ENCODE measurements around the gene HECTD4. TPM values are rescaled to one million over a fixed set of nuclear protein-coding genes. Genes with fewer than 3 reads are reported as not detected.

Gene HECTD4
- total RNA-seq, 2 experiments from 2014 or later, result 34.5 to 62.4 TPM

GRCh38 chr12:112375105-112375504 is 7.1 kb downstream of the HECTD4 start:
- ChIA-PET CTCF (ENCODE audit: unreplicated experiment) (interaction anchor here (0.6 kb wide), 1 partner anchor 886 kb away, joined by 3 read pairs; no protein-coding TSS in a partner anchor), POLR2A (interaction anchor here (0.7 kb wide), 1 partner anchor 100 kb away, joined by 3 read pairs; no protein-coding TSS in a partner anchor)
- DNase-seq (ENCODE audit: low spot score), result no peak
- H3K27ac ChIP-seq (ENCODE audit: low read depth, low read length, poor library complexity, severe bottlenecking), result no peak overlapping the region
- peaks cover 59% of the 10 kb centered on the region for H3K79me2 ChIP-seq (ENCODE audit: insufficient read depth, low read depth, low read length)
- H3K9me2 ChIP-seq (ENCODE audit: insufficient read depth, low read length), result no peaks in the 10 kb centered on the region
- no peak overlapping the region for H3K4me2 ChIP-seq (ENCODE audit: low read length)
- no peaks in the 10 kb centered on the region for H3K9me3 ChIP-seq (ENCODE audit: low read length)
- no peaks in the 10 kb centered on the region; the same call in 1 of the 2 replicates for H4K20me1 ChIP-seq (ENCODE audit: insufficient read depth, low read length)
- no peak overlapping the region for H3K4me3 ChIP-seq (ENCODE audit: low read depth, low read length, poor library complexity, severe bottlenecking)
- peaks cover 5% of the 10 kb centered on the region for H3K4me1 ChIP-seq (ENCODE audit: insufficient read depth, low read length, poor library complexity, severe bottlenecking)
- TF ChIP-seq EZH2phosphoT487 (IDR thresholded peaks at IDR 0.05; ENCODE audit: borderline replicate concordance, low read depth, low read length), result no peak
- no peaks in the 10 kb centered on the region; the same call in 1 of the 2 replicates for H3K36me3 ChIP-seq (ENCODE audit: insufficient read depth, low read length)
- BruUV-seq (replicated peaks), result TSS peak; percentile 3
- H2AFZ ChIP-seq (ENCODE audit: low read length), result no peak overlapping the region
- intact Hi-C loops (cut with micrococcal nuclease; ENCODE audit: unreplicated experiment), result no loop called here

- intact Hi-C loops (cut with micrococcal nuclease; ENCODE audit: unreplicated experiment), result no loop called here
- Histone ChIP-seq H3K9me2 (ENCODE audit: insufficient read depth, low read length) (no peaks in the 10 kb centered on the region), H3K79me2 (ENCODE audit: insufficient read depth, low read depth, low read length) (peaks cover 57% of the 10 kb centered on the region), H2AFZ (ENCODE audit: low read length) (no peak overlapping the region), H3K36me3 (ENCODE audit: insufficient read depth, low read length) (no peaks in the 10 kb centered on the region; the same call in 1 of the 2 replicates), H3K27ac (ENCODE audit: low read depth, low read length, poor library complexity, severe bottlenecking) (no peak overlapping the region), H3K4me3 (ENCODE audit: low read depth, low read length, poor library complexity, severe bottlenecking) (no peak overlapping the region), H3K9me3 (ENCODE audit: low read length) (no peaks in the 10 kb centered on the region), H3K4me1 (ENCODE audit: insufficient read depth, low read length, poor library complexity, severe bottlenecking) (no peaks in the 10 kb centered on the region), H4K20me1 (ENCODE audit: insufficient read depth, low read length) (no peaks in the 10 kb centered on the region; the same call in 1 of the 2 replicates), H3K4me2 (ENCODE audit: low read length) (no peak overlapping the region)
- BruUV-seq (replicated peaks), result no TSS peak
- no peak for DNase-seq (ENCODE audit: low spot score)
- ChIA-PET POLR2A (no interaction called here), CTCF (ENCODE audit: unreplicated experiment) (no interaction called here)
- no peak for TF ChIP-seq EZH2phosphoT487 (IDR thresholded peaks at IDR 0.05; ENCODE audit: borderline replicate concordance, low read depth, low read length)
- no peak for TF ChIP-seq CTCF (conservative IDR thresholded peaks at IDR 0.05; ENCODE audit: low read length)
Measured at GRCh38 chr12:112374166-112374740, 8.0 kb downstream of the HECTD4 start.

GRCh38 chr12:112370868-112371510 is 11.2 kb downstream of the HECTD4 start:
- no peak overlapping the region for H3K27ac ChIP-seq (ENCODE audit: low read depth, low read length, poor library complexity, severe bottlenecking)
- peaks cover 51% of the 10 kb centered on the region; the same call in 1 of the 2 replicates for H3K79me2 ChIP-seq (ENCODE audit: insufficient read depth, low read depth, low read length)
- no peak overlapping the region for H3K4me3 ChIP-seq (ENCODE audit: low read depth, low read length, poor library complexity, severe bottlenecking)
- no peak overlapping the region for H2AFZ ChIP-seq (ENCODE audit: low read length)
- no peaks in the 10 kb centered on the region; the same call in 1 of the 2 replicates for H3K36me3 ChIP-seq (ENCODE audit: insufficient read depth, low read length)
- H3K9me3 ChIP-seq (ENCODE audit: low read length), result no peaks in the 10 kb centered on the region
- no peak for DNase-seq (ENCODE audit: low spot score)
- BruUV-seq (replicated peaks), result no TSS peak
- no peaks in the 10 kb centered on the region for H3K9me2 ChIP-seq (ENCODE audit: insufficient read depth, low read length)
- TF ChIP-seq EZH2phosphoT487 (IDR thresholded peaks at IDR 0.05; ENCODE audit: borderline replicate concordance, low read depth, low read length) (no peak), CTCF (conservative IDR thresholded peaks at IDR 0.05; ENCODE audit: low read length) (no peak)
- ChIA-PET POLR2A (no interaction called here), CTCF (ENCODE audit: unreplicated experiment) (no interaction called here)
- intact Hi-C loops (cut with micrococcal nuclease; ENCODE audit: unreplicated experiment), result no loop called here
- no peaks in the 10 kb centered on the region; the same call in 1 of the 2 replicates for H4K20me1 ChIP-seq (ENCODE audit: insufficient read depth, low read length)
- H3K4me2 ChIP-seq (ENCODE audit: low read length), result no peak overlapping the region
- no peaks in the 10 kb centered on the region for H3K4me1 ChIP-seq (ENCODE audit: insufficient read depth, low read length, poor library complexity, severe bottlenecking)
